Measurements from ENCODE around the gene CLCNKB. TPM values are rescaled to one million over a fixed set of nuclear protein-coding genes. Genes with fewer than 3 reads are reported as not detected.
"Not testable (repeated sequence)": the region's sequence is repeated elsewhere in the genome, so short reads cannot be mapped to it uniquely, and the experiment has no call there.

The CLCNKB gene
- total RNA-seq, 1 experiment from 2014 or later, result not detected

DNA sequence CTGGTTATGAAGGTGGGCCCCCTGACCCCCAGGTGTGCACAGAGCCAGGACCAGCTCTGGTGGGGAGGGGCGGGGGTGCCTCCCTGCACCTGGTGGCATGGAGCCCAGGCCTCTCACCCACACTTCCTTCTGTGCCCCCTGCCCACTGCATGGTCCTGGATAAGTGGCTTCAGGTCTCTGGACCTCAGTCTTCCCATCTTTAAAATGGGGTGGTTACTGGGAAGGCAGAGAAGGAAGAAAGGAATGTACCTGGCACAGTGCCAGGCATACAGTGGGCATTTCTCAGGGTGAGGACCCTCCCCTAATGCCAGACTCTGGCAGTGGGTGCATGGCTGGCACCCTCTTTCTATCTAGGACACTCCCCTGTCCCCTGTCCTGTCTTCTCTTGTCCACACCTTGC, 14.3 kb upstream of the CLCNKB start:
- H3K9me3 ChIP-seq (ENCODE audit: low read length), result no peaks in the 10 kb centered on the region
- CTCF ChIA-PET, result no interaction called here

DNA sequence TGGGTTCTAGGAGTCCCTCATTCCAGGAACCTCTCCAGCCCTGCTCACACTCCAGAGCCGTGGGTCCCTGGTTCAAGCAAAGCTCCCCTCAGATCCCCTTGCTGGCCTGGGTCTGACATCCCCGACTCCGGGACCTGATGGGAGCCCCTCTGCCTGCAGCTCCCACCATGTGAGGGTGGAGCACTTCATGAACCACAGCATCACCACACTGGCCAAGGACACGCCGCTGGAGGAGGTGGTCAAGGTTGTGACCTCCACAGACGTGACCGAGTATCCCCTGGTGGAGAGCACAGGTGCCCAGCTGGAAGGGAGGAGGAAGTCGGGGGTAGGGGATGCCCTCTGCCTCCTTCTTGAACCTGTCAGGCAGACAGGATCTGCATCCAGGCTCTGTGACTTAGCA, 12.0 kb upstream of the CLCNKB start:
- DNase-seq (no peak), ATAC-seq (no peak)
- Histone ChIP-seq H3K4me1 (ENCODE audit: insufficient read depth, low read length) (no peaks in the 10 kb centered on the region), H3K9me2 (replicated peaks; ENCODE audit: low read length) (no peaks in the 10 kb centered on the region), H3K27ac (ENCODE audit: low read length) (no peak overlapping the region), H3K27me3 (ENCODE audit: low read length) (no peaks in the 10 kb centered on the region), H4K20me1 (ENCODE audit: low read length) (no peaks in the 10 kb centered on the region), H3K36me3 (ENCODE audit: low read depth, low read length) (no peaks in the 10 kb centered on the region), H2AFZ (ENCODE audit: low read length) (no peak overlapping the region), H3F3A (ENCODE audit: low read length, unreplicated experiment) (no peaks in the 10 kb centered on the region), H3K9ac (ENCODE audit: low read length) (no peak overlapping the region), H3K4me2 (ENCODE audit: low read length) (no peak overlapping the region), H3K79me2 (ENCODE audit: low read length) (no peaks in the 10 kb centered on the region), H3K4me3 (ENCODE audit: low read length) (no peak overlapping the region), H3K9me3 (ENCODE audit: low read length) (no peaks in the 10 kb centered on the region)
- CTCF ChIA-PET, result no interaction called here
- intact Hi-C loops (cut with micrococcal nuclease), result no loop called here
- TF ChIP-seq, protein P1, sequence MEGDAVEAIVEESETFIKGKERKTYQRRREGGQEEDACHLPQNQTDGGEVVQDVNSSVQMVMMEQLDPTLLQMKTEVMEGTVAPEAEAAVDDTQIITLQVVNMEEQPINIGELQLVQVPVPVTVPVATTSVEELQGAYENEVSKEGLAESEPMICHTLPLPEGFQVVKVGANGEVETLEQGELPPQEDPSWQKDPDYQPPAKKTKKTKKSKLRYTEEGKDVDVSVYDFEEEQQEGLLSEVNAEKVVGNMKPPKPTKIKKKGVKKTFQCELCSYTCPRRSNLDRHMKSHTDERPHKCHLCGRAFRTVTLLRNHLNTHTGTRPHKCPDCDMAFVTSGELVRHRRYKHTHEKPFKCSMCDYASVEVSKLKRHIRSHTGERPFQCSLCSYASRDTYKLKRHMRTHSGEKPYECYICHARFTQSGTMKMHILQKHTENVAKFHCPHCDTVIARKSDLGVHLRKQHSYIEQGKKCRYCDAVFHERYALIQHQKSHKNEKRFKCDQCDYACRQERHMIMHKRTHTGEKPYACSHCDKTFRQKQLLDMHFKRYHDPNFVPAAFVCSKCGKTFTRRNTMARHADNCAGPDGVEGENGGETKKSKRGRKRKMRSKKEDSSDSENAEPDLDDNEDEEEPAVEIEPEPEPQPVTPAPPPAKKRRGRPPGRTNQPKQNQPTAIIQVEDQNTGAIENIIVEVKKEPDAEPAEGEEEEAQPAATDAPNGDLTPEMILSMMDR (conservative IDR thresholded peaks at IDR 0.05; ENCODE audit: low read depth, low read length), result no peak
- TF ChIP-seq EZH2 (IDR thresholded peaks at IDR 0.05; ENCODE audit: low read length, unreplicated experiment) (no peak), EZH2phosphoT487 (IDR thresholded peaks at IDR 0.05; ENCODE audit: borderline replicate concordance, low read length) (no peak)
- POLR2A ChIA-PET (ENCODE audit: unreplicated experiment), result no interaction called here
- BruUV-seq (replicated peaks), result no TSS peak

More for the DNA sequence above, 14.3 kb upstream of the CLCNKB start:
- H3K9me2 ChIP-seq (replicated peaks; ENCODE audit: low read length), result no peaks in the 10 kb centered on the region
- intact Hi-C loops (cut with micrococcal nuclease), result no loop called here
- ATAC-seq, result no peak
- H3K79me2 ChIP-seq (ENCODE audit: low read length), result no peaks in the 10 kb centered on the region
- POLR2A ChIA-PET (ENCODE audit: unreplicated experiment), result no interaction called here
- no TSS peak for BruUV-seq (replicated peaks)
- no peak overlapping the region for H3K9ac ChIP-seq (ENCODE audit: low read length)
- H3K4me1 ChIP-seq (ENCODE audit: insufficient read depth, low read length), result no peaks in the 10 kb centered on the region
- no peak overlapping the region for H2AFZ ChIP-seq (ENCODE audit: low read length)
- H3K27me3 ChIP-seq (ENCODE audit: low read length), result no peaks in the 10 kb centered on the region
- H3K27ac ChIP-seq (ENCODE audit: low read length), result no peak overlapping the region
- no peaks in the 10 kb centered on the region for H4K20me1 ChIP-seq (ENCODE audit: low read length)
- TF ChIP-seq EZH2phosphoT487 (IDR thresholded peaks at IDR 0.05; ENCODE audit: borderline replicate concordance, low read length), result no peak
- TF ChIP-seq, protein P1 (conservative IDR thresholded peaks at IDR 0.05; ENCODE audit: low read depth, low read length), result no peak
- no peak for TF ChIP-seq EZH2 (IDR thresholded peaks at IDR 0.05; ENCODE audit: low read length, unreplicated experiment)
- H3K4me3 ChIP-seq (ENCODE audit: low read length), result no peak overlapping the region
- no peak for DNase-seq
- H3K36me3 ChIP-seq (ENCODE audit: low read depth, low read length), result no peaks in the 10 kb centered on the region
- no peaks in the 10 kb centered on the region for H3F3A ChIP-seq (ENCODE audit: low read length, unreplicated experiment)
- H3K4me2 ChIP-seq (ENCODE audit: low read length), result no peak overlapping the region

DNA sequence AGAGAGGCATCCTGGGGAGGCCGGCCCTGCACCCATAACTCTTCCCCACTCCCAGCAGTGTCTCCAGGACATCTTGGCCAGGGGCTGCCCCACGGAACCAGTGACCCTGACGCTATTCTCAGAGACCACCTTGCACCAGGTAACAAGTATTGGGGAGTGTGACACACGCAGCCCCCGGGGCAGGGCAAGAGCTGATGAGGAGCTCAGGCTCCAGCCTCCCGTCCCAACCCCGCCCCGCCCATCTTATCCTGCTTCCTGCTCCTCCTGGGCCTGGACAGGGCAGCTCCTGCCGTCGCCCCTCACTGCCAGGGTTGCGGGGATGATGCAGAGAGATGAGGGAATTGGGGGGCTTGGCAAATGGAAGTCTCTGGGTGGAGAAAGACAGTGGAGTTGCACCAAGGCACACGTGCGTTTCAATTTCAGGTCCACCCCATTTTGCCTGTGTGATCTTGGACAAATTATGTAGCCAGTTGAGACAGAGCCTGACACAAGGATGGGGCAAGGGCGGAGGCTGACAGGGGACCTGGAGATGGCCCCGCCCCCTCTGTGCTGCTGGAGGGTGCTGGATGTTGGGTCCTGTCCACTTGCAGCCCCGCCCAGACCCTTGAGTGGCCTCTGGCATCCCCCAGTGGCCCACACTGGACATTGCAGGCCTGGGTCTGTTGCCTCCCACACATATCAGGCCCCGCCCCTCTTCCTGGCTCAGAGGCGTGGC, 11.0 kb upstream of the CLCNKB start:
- ChIA-PET CTCF (no interaction called here), POLR2A (ENCODE audit: unreplicated experiment) (no interaction called here)
- Histone ChIP-seq H2AFZ (ENCODE audit: low read length) (no peak overlapping the region), H3K79me2 (ENCODE audit: low read length) (no peaks in the 10 kb centered on the region), H3K4me2 (ENCODE audit: low read length) (no peak overlapping the region), H3K9me3 (ENCODE audit: low read length) (no peaks in the 10 kb centered on the region), H3K27ac (ENCODE audit: low read length) (no peak overlapping the region), H3K9me2 (replicated peaks; ENCODE audit: low read length) (no peaks in the 10 kb centered on the region), H3K36me3 (ENCODE audit: low read depth, low read length) (no peaks in the 10 kb centered on the region), H3F3A (ENCODE audit: low read length, unreplicated experiment) (no peaks in the 10 kb centered on the region), H3K27me3 (ENCODE audit: low read length) (no peaks in the 10 kb centered on the region), H3K4me3 (ENCODE audit: low read length) (no peak overlapping the region), H4K20me1 (ENCODE audit: low read length) (no peaks in the 10 kb centered on the region), H3K9ac (ENCODE audit: low read length) (no peak overlapping the region), H3K4me1 (ENCODE audit: insufficient read depth, low read length) (no peaks in the 10 kb centered on the region)
- DNase-seq (peak; percentile 85), ATAC-seq (peak; percentile 94)
- intact Hi-C loops (cut with micrococcal nuclease), result loop anchor here (1.0 kb wide), 1 partner anchor 23 kb away; no protein-coding TSS in a partner anchor
- TF ChIP-seq EZH2phosphoT487 (IDR thresholded peaks at IDR 0.05; ENCODE audit: borderline replicate concordance, low read length) (no peak), EZH2 (IDR thresholded peaks at IDR 0.05; ENCODE audit: low read length, unreplicated experiment) (no peak)
- TF ChIP-seq, protein P1 (conservative IDR thresholded peaks at IDR 0.05; ENCODE audit: low read depth, low read length), result peak; percentile 77
- BruUV-seq (replicated peaks), result no TSS peak

DNA sequence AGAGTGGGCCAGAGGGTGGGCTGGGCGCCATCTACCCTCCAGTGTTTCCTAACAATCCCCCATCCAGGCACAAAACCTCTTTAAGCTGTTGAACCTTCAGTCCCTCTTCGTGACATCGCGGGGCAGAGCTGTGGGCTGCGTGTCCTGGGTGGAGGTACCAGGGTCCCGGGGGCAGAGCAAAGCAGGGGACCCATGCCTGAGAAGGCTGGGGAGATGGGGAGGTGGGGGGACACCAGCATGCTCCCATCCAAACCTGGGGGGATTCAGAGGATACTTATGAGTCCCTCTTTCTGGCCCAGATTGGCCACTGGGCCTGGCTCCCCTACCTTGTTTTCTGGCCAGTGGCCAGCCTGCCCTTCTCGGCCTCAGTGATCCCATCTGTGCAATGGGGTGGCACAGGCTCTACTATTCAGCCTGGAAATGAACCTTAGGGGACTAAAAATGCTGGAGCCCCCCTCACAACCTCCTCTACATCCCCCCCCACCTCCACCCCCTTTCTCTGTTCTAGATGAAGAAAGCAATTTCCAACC, 10.4 kb upstream of the CLCNKB start:
- POLR2A ChIA-PET (ENCODE audit: unreplicated experiment), result not testable (repeated sequence)

More for the DNA sequence above, 10.4 kb upstream of the CLCNKB start:
- H3K9me2 ChIP-seq (replicated peaks; ENCODE audit: low read length); intact Hi-C loops (cut with micrococcal nuclease); H3K4me3 ChIP-seq (ENCODE audit: low read length); H3K36me3 ChIP-seq (ENCODE audit: low read depth, low read length); DNase-seq; H3K27me3 ChIP-seq (ENCODE audit: low read length); H3K9me3 ChIP-seq (ENCODE audit: low read length); H3F3A ChIP-seq (ENCODE audit: low read length, unreplicated experiment); H2AFZ ChIP-seq (ENCODE audit: low read length); H3K4me1 ChIP-seq (ENCODE audit: insufficient read depth, low read length); H3K27ac ChIP-seq (ENCODE audit: low read length); H3K79me2 ChIP-seq (ENCODE audit: low read length); H4K20me1 ChIP-seq (ENCODE audit: low read length); CTCF ChIA-PET; ATAC-seq; BruUV-seq (replicated peaks); H3K9ac ChIP-seq (ENCODE audit: low read length); H3K4me2 ChIP-seq (ENCODE audit: low read length): not testable (repeated sequence)
